HEK293 (cell line): ENCODE measurements around the gene PCMT1.
A peak's percentile ranks its signal among the peaks of the same experiment; 100 is the strongest.

Source experiments
- EGR2 ChIP-seq: fragments of 450-650 bp; formaldehyde crosslinking; IDR thresholded peaks from 2 replicates; pipeline ENCODE4 v1.5.1; 2016; ENCODE audit warnings: low read depth, missing biosample characterization, missing genetic modification characterization
- GFI1B ChIP-seq: fragments of 450-650 bp; formaldehyde crosslinking; IDR thresholded peaks from 2 replicates; pipeline ENCODE4 v1.5.1; 2016; ENCODE audit warnings: missing biosample characterization, missing genetic modification characterization
- GLI4 ChIP-seq: fragments of 450-650 bp; formaldehyde crosslinking; IDR thresholded peaks from 2 replicates; pipeline ENCODE4 v1.5.1; 2016; ENCODE audit warnings: missing biosample characterization, missing genetic modification characterization
- MZF1 ChIP-seq: fragments of 450-650 bp; formaldehyde crosslinking; IDR thresholded peaks from 2 replicates; pipeline ENCODE4 v1.5.1; 2017; ENCODE audit warnings: missing biosample characterization, missing genetic modification characterization, borderline replicate concordance
- SCRT2 ChIP-seq: fragments of 450-650 bp; formaldehyde crosslinking; IDR thresholded peaks from 2 replicates; pipeline ENCODE4 v1.5.1; 2016; ENCODE audit warnings: missing biosample characterization, missing genetic modification characterization
- ZEB2 ChIP-seq: fragments of 450-650 bp; formaldehyde crosslinking; IDR thresholded peaks from 2 replicates; pipeline ENCODE4 v1.5.1; 2016; ENCODE audit warnings: missing biosample characterization, missing genetic modification characterization
- ZNF146 ChIP-seq: fragments of 450-650 bp; formaldehyde crosslinking; IDR thresholded peaks from 2 replicates; pipeline ENCODE4 v1.5.1; 2016; ENCODE audit warnings: missing biosample characterization, missing genetic modification characterization
- ZNF24 ChIP-seq: fragments of 450-650 bp; formaldehyde crosslinking; IDR thresholded peaks from 2 replicates; pipeline ENCODE4 v1.5.1; 2016; ENCODE audit warnings: missing biosample characterization, missing genetic modification characterization
- ZNF341 ChIP-seq: fragments of 450-650 bp; formaldehyde crosslinking; IDR thresholded peaks from 2 replicates; pipeline ENCODE4; 2016; ENCODE audit warnings: low read depth, missing biosample characterization, missing genetic modification characterization
- ZNF366 ChIP-seq: fragments of 450-650 bp; formaldehyde crosslinking; conservative IDR thresholded peaks from 2 replicates; pipeline ENCODE4 v1.5.1; 2016; ENCODE audit warnings: missing biosample characterization, missing genetic modification characterization
- ZNF394 ChIP-seq: fragments of 450-650 bp; formaldehyde crosslinking; IDR thresholded peaks from 2 replicates; pipeline ENCODE4 v1.5.1; 2016; ENCODE audit warnings: missing biosample characterization, missing genetic modification characterization, mild to moderate bottlenecking, moderate library complexity, borderline replicate concordance
- ZNF521 ChIP-seq: fragments of 450-650 bp; formaldehyde crosslinking; IDR thresholded peaks from 2 replicates; pipeline ENCODE4 v1.5.1; 2017; ENCODE audit warnings: missing biosample characterization, mild to moderate bottlenecking, missing genetic modification characterization
- ZNF555 ChIP-seq: fragments of 450-650 bp; formaldehyde crosslinking; conservative IDR thresholded peaks from 2 replicates; pipeline ENCODE4 v1.5.1; 2017; ENCODE audit warnings: missing biosample characterization, mild to moderate bottlenecking, missing genetic modification characterization, inconsistent platforms
- ZNF76 ChIP-seq: fragments of 450-650 bp; formaldehyde crosslinking; IDR thresholded peaks from 2 replicates; pipeline ENCODE4; 2016; ENCODE audit warnings: low read depth, missing biosample characterization, missing genetic modification characterization, borderline replicate concordance
- ZNF768 ChIP-seq: fragments of 450-650 bp; formaldehyde crosslinking; IDR thresholded peaks from 2 replicates; pipeline ENCODE4 v1.5.1; 2018; ENCODE audit warnings: missing biosample characterization, mild to moderate bottlenecking, missing genetic modification characterization
- ZNF785 ChIP-seq: fragments of 450-650 bp; formaldehyde crosslinking; IDR thresholded peaks from 2 replicates; pipeline ENCODE4 v1.5.1; 2016; ENCODE audit warnings: missing biosample characterization, missing genetic modification characterization
- TF ChIP-seq, protein P1 (sequence below): fragments of 450-650 bp; formaldehyde crosslinking; IDR thresholded peaks from 2 replicates; pipeline ENCODE4 v1.5.1; 2016; ENCODE audit warnings: missing biosample characterization, missing genetic modification characterization, borderline replicate concordance
- TF ChIP-seq, protein P2 (sequence below): fragments of 450-650 bp; formaldehyde crosslinking; IDR thresholded peaks from 2 replicates; pipeline ENCODE4 v1.5.1; 2016; ENCODE audit warnings: missing biosample characterization, missing genetic modification characterization
- TF ChIP-seq, protein P3 (sequence below): fragments of 450-650 bp; formaldehyde crosslinking; IDR thresholded peaks from 2 replicates; pipeline ENCODE4 v1.5.1; 2017; ENCODE audit warnings: missing biosample characterization, missing genetic modification characterization
- TF ChIP-seq, protein P4 (sequence below): fragments of 450-650 bp; formaldehyde crosslinking; IDR thresholded peaks from 2 replicates; pipeline ENCODE4 v1.5.1; 2016; ENCODE audit warnings: missing biosample characterization, missing genetic modification characterization
- TF ChIP-seq, protein P5 (sequence below): fragments of 450-650 bp; formaldehyde crosslinking; IDR thresholded peaks from 2 replicates; pipeline ENCODE4 v1.5.1; 2017; ENCODE audit warnings: missing biosample characterization, missing genetic modification characterization
- TF ChIP-seq, protein P6 (sequence below): fragments of 450-650 bp; formaldehyde crosslinking; IDR thresholded peaks from 2 replicates; pipeline ENCODE4 v1.5.1; 2016; ENCODE audit warnings: missing biosample characterization, missing genetic modification characterization

The PCMT1 gene

DNA sequence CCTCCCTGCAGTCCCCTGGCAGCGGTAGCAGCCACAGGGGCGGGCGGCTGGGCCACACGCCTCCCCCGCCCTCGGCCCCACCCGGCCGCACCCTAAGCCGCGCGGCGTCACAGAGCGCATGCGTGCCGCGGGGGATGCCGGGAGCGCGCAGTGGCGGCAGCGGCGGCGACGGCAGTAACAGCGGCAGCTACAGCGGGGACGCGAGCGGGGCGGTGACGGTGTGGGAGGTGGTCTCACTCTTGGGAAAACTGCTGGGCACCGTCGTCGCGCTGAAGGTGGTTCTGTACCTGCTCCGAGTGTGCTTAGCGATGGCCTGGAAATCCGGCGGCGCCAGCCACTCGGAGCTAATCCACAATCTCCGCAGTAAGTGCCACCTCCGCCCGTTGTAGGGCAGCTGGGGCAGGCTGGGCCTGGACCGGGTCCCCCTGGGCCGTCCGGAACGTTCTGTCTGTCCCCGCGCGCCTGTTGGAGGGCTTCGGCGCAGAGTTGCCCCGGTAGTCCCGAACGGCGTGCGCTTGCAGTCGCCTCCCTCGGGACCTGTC lies at the start of gene PCMT1 (continued):
- TF ChIP-seq, protein P1, sequence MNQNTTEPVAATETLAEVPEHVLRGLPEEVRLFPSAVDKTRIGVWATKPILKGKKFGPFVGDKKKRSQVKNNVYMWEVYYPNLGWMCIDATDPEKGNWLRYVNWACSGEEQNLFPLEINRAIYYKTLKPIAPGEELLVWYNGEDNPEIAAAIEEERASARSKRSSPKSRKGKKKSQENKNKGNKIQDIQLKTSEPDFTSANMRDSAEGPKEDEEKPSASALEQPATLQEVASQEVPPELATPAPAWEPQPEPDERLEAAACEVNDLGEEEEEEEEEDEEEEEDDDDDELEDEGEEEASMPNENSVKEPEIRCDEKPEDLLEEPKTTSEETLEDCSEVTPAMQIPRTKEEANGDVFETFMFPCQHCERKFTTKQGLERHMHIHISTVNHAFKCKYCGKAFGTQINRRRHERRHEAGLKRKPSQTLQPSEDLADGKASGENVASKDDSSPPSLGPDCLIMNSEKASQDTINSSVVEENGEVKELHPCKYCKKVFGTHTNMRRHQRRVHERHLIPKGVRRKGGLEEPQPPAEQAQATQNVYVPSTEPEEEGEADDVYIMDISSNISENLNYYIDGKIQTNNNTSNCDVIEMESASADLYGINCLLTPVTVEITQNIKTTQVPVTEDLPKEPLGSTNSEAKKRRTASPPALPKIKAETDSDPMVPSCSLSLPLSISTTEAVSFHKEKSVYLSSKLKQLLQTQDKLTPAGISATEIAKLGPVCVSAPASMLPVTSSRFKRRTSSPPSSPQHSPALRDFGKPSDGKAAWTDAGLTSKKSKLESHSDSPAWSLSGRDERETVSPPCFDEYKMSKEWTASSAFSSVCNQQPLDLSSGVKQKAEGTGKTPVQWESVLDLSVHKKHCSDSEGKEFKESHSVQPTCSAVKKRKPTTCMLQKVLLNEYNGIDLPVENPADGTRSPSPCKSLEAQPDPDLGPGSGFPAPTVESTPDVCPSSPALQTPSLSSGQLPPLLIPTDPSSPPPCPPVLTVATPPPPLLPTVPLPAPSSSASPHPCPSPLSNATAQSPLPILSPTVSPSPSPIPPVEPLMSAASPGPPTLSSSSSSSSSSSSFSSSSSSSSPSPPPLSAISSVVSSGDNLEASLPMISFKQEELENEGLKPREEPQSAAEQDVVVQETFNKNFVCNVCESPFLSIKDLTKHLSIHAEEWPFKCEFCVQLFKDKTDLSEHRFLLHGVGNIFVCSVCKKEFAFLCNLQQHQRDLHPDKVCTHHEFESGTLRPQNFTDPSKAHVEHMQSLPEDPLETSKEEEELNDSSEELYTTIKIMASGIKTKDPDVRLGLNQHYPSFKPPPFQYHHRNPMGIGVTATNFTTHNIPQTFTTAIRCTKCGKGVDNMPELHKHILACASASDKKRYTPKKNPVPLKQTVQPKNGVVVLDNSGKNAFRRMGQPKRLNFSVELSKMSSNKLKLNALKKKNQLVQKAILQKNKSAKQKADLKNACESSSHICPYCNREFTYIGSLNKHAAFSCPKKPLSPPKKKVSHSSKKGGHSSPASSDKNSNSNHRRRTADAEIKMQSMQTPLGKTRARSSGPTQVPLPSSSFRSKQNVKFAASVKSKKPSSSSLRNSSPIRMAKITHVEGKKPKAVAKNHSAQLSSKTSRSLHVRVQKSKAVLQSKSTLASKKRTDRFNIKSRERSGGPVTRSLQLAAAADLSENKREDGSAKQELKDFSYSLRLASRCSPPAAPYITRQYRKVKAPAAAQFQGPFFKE: 0 out of 2 replicates have a peak, but pooled peaks have one; percentile 56
- no peak for TF ChIP-seq ZNF366
- TF ChIP-seq, protein P2, sequence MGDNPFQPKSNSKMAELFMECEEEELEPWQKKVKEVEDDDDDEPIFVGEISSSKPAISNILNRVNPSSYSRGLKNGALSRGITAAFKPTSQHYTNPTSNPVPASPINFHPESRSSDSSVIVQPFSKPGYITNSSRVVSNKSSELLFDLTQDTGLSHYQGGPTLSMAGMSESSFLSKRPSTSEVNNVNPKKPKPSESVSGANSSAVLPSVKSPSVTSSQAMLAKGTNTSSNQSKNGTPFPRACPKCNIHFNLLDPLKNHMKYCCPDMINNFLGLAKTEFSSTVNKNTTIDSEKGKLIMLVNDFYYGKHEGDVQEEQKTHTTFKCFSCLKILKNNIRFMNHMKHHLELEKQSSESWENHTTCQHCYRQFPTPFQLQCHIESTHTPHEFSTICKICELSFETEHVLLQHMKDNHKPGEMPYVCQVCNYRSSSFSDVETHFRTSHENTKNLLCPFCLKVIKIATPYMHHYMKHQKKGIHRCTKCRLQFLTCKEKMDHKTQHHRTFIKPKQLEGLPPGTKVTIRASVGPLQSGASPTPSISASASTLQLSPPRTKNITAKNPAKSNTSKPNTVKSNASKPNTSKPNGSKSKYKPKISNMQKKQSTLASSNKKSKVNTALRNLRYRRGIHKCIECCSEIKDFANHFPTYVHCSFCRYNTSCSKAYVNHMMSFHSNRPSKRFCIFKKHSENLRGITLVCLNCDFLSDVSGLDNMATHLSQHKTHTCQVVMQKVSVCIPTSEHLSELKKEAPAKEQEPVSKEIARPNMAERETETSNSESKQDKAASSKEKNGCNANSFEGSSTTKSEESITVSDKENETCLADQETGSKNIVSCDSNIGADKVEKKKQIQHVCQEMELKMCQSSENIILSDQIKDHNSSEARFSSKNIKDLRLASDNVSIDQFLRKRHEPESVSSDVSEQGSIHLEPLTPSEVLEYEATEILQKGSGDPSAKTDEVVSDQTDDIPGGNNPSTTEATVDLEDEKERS (tag by site-specific recombination): 0 out of 2 replicates have a peak, but pooled peaks have one; percentile 46
- TF ChIP-seq GLI4 (tag by site-specific recombination): peak; percentile 83; the same call in 1 of the 2 replicates
- peak; percentile 91 for TF ChIP-seq ZNF76 (tag by site-specific recombination)
- TF ChIP-seq, protein P3, sequence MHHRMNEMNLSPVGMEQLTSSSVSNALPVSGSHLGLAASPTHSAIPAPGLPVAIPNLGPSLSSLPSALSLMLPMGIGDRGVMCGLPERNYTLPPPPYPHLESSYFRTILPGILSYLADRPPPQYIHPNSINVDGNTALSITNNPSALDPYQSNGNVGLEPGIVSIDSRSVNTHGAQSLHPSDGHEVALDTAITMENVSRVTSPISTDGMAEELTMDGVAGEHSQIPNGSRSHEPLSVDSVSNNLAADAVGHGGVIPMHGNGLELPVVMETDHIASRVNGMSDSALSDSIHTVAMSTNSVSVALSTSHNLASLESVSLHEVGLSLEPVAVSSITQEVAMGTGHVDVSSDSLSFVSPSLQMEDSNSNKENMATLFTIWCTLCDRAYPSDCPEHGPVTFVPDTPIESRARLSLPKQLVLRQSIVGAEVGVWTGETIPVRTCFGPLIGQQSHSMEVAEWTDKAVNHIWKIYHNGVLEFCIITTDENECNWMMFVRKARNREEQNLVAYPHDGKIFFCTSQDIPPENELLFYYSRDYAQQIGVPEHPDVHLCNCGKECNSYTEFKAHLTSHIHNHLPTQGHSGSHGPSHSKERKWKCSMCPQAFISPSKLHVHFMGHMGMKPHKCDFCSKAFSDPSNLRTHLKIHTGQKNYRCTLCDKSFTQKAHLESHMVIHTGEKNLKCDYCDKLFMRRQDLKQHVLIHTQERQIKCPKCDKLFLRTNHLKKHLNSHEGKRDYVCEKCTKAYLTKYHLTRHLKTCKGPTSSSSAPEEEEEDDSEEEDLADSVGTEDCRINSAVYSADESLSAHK: 0 out of 2 replicates have a peak, but pooled peaks have one; percentile 7
- TF ChIP-seq ZNF24 (tag by site-specific recombination): peak; percentile 65
- TF ChIP-seq, protein P4, sequence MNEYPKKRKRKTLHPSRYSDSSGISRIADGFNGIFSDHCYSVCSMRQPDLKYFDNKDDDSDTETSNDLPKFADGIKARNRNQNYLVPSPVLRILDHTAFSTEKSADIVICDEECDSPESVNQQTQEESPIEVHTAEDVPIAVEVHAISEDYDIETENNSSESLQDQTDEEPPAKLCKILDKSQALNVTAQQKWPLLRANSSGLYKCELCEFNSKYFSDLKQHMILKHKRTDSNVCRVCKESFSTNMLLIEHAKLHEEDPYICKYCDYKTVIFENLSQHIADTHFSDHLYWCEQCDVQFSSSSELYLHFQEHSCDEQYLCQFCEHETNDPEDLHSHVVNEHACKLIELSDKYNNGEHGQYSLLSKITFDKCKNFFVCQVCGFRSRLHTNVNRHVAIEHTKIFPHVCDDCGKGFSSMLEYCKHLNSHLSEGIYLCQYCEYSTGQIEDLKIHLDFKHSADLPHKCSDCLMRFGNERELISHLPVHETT (tag by site-specific recombination): peak; percentile 27; the same call in 1 of the 2 replicates
- TF ChIP-seq ZEB2 (tag by site-specific recombination): no peak
- TF ChIP-seq MZF1: 0 out of 2 replicates have a peak, but pooled peaks have one; percentile 12
- TF ChIP-seq ZNF146 (tag by site-specific recombination): no peak
- TF ChIP-seq ZNF341 (tag by site-specific recombination): peak; percentile 90
- TF ChIP-seq GFI1B: 0 out of 2 replicates have a peak, but pooled peaks have one; percentile 5
- TF ChIP-seq EGR2 (tag by site-specific recombination): no peak
- no peak for TF ChIP-seq ZNF521 (tag by site-specific recombination)
- TF ChIP-seq ZNF785 (tag by site-specific recombination): 0 out of 2 replicates have a peak, but pooled peaks have one; percentile 29
- TF ChIP-seq ZNF555 (tag by site-specific recombination): no peak
- TF ChIP-seq, protein P5, sequence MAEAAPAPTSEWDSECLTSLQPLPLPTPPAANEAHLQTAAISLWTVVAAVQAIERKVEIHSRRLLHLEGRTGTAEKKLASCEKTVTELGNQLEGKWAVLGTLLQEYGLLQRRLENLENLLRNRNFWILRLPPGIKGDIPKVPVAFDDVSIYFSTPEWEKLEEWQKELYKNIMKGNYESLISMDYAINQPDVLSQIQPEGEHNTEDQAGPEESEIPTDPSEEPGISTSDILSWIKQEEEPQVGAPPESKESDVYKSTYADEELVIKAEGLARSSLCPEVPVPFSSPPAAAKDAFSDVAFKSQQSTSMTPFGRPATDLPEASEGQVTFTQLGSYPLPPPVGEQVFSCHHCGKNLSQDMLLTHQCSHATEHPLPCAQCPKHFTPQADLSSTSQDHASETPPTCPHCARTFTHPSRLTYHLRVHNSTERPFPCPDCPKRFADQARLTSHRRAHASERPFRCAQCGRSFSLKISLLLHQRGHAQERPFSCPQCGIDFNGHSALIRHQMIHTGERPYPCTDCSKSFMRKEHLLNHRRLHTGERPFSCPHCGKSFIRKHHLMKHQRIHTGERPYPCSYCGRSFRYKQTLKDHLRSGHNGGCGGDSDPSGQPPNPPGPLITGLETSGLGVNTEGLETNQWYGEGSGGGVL (tag by site-specific recombination): no peak
- TF ChIP-seq SCRT2 (tag by site-specific recombination): no peak
- peak; percentile 14; the same call in 1 of the 2 replicates for TF ChIP-seq ZNF768 (tag by site-specific recombination)
- TF ChIP-seq, protein P6, sequence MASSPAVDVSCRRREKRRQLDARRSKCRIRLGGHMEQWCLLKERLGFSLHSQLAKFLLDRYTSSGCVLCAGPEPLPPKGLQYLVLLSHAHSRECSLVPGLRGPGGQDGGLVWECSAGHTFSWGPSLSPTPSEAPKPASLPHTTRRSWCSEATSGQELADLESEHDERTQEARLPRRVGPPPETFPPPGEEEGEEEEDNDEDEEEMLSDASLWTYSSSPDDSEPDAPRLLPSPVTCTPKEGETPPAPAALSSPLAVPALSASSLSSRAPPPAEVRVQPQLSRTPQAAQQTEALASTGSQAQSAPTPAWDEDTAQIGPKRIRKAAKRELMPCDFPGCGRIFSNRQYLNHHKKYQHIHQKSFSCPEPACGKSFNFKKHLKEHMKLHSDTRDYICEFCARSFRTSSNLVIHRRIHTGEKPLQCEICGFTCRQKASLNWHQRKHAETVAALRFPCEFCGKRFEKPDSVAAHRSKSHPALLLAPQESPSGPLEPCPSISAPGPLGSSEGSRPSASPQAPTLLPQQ: peak; percentile 68
- TF ChIP-seq ZNF394 (tag by site-specific recombination): 0 out of 2 replicates have a peak, but pooled peaks have one; percentile 39
